SK-N-DZ (cell line): ENCODE measurements around the gene MYO5A.
"Not testable (repeated sequence)": the region's sequence is repeated elsewhere in the genome, so short reads cannot be mapped to it uniquely, and the experiment has no call there.

Source experiments
- DNase-seq: peaks from one replicate; pipeline ENCODE4 v3.0.0-alpha.2; 2015; ENCODE audit warnings: low spot score

The MYO5A gene

DNA sequence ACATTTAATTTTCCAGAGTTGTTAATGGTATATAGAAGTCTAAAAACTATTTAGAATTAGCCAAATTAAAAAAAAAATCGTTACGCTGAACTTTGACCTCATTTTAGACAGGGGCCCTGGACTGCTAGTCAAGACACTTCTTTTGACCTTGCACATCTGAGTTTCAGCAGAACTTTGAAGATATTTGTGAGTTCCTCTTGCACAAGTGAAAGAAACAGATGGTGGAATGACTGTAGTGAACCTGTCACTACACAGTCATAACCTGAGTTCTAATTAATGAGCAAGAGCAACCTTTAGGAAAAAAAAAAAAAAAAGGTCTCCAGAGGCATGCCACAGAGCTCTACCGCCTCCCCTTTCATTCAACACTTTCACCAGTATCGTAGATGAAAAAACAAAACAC is 238.4 kb downstream of the MYO5A start:
- no peak for DNase-seq

DNA sequence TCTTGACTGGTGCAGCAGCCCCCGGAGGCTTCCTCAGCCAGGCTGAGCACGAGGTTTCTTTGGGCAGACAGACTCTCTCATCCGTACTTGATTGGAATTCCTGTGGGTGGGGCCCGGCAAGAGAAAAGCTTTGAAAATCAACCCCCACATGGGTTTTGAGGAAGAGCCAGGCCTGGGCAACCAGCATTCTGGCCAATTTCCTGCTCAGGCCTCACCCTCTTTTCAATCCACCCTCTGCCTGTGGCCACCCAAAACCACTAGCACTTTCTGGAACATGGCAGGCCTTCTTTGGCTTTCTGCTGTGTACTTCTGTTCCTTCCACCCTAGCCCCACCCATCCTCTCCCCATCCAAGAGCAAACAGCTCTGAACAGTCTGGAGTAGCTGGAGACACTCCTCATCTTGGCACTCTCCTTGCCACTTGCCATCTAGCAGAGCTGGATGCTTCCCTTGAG is 239.0 kb downstream of the MYO5A start:
- no peak for DNase-seq

DNA sequence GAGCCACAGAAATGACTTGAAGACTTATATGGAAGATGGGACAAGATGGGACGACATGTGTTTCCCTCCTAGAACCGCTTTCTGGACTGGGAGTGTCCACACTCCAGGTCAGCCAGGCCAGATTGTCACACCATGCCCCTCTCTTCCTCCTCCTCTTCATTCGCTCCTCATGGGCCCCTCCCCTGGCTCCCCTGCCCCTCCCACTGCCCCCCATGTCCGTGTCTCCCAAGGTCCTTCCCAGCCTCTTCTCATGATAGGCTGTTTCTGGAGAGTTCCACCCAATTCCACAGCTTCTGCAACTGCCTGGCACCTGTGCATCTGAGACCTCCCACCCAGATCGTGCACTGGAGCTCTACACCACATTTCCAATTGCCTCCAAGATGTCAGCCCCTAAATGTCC is 239.7 kb downstream of the MYO5A start:
- no peak for DNase-seq

DNA sequence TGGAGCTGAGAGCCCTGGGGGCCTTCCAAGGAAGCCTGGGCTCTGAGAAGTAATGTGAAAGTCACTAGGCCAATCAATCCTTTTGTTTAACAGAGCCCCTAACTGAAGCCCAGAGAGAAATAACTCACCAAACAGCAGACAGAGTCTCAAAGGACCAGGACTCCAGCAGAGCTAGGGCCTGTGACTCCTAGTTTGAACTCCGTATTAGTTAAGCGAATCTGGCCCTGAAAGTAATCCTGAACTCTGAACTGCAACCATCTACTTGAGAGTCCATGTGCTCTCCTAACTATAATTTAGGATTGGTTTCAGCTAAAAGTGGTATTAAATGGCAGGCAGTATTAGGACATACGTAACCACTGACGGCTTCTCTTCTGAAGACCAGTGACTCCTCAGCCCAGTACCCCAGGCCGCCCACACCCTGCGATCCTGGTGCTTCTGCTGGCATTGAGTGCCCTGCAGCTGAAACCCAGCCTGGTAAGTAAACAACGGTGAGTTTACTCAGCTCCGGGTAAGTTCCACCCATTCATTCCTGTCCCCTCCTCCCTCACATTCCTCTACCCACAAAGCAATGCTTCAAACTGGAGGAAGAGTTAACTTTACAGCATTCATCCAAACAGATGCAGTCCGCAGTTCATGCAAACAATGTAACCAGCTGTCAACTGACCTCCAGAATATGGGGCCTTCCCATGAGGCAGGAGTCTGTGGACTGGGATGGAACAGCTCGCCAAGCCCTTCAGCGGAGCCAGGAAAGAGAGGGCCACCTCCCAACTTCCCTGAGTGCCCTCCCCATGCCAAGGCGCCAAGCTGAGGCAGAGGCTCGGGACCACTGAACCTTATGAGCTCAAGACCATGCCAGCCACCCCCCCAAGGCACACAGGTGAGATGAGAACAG is 240.4 kb downstream of the MYO5A start:
- DNase-seq = no peak

DNA sequence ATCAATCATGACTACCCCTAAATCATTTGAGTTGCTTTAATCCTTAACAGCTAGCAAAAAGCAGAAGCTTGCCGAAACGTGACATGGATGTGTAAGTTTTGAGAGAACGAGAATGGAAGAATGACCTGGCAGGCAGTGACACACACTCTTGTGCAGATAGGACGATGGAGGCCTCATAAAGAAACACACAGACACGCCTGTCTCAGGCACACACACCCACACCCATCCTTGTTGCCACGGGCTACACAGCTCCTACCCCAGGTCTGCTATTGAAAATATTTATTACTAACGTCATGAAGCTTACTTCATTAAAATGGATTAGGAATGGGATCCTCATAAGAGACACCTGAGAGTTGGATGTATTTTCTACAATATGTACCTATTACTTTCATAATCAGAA is 241.6 kb downstream of the MYO5A start:
- no peak for DNase-seq

DNA sequence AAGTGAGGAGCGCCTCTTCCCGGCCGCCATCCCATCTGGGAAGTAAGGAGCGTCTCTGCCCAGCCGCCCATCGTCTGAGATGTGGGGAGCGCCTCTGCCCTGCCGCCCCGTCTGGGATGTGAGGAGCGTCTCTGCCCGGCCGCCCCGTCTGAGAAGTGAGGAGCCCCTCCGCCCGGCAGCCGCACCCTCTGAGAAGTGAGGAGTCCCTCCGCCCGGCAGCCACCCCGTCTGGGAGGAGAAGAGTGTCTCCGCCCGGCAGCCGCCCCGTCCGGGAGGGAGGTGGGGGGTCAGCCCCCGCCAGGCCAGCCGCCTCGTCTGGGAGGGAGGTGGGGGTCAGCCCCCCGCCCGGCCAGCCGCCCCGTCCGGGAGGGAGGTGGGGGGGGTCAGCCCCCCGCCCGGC is 242.7 kb downstream of the MYO5A start:
- DNase-seq = not testable (repeated sequence)

DNA sequence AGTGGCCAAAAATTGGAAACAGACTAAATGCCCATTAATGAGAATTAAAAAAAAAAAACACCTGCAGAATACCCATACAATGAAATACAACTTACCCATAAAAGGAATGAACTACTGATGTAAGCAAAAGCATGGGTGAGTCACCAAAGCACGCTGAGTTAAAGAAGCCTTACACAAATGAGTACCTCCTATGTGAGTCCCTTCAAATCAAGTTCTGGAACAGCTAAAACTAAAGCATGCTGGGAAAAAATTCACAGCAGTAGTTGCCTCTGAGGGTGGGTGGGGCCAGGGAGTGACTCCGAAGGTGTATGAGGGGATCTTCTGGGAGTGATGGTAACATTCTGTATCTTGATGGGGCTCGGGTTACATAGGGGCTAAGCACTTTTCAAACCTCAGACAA is 244.5 kb downstream of the MYO5A start:
- DNase-seq = no peak

DNA sequence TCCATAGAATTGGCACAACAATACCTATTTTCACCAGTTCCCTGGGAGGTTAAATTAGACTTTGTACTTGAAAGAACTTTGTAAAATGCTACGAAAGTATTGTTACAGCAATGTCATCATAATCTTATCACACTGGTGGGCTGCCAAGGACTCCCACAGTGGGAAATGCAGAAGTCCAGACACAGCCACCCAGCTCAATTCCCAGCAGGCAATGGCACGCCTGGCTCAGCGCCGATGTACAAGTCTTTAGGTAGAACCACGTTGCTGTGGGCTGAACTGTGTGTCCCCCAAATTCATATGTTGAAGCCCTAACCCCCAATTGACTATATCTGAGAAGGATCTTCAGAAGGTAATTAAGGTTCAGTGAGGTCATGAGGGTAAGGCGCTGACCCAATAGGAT is 245.4 kb downstream of the MYO5A start:
- DNase-seq = no peak

DNA sequence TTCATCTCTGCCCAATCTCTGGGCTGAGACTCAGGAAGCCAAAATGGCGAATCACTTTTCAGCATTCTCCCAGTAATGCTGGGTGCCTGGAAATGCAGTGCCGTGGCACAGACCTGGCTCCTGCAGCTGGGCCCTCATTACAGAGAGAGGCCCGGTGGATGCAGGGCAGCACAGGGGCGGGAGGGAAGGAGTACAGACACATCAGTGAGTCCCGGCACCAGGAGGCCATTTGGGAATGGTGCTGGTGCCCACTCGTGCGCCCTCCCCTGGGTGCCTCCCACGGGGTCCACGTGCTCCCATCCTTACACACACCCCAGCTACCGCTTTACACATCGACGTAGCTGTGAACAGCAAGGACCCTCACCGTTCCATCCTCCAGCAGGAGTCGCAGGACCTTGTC is 246.3 kb downstream of the MYO5A start:
- no peak for DNase-seq

DNA sequence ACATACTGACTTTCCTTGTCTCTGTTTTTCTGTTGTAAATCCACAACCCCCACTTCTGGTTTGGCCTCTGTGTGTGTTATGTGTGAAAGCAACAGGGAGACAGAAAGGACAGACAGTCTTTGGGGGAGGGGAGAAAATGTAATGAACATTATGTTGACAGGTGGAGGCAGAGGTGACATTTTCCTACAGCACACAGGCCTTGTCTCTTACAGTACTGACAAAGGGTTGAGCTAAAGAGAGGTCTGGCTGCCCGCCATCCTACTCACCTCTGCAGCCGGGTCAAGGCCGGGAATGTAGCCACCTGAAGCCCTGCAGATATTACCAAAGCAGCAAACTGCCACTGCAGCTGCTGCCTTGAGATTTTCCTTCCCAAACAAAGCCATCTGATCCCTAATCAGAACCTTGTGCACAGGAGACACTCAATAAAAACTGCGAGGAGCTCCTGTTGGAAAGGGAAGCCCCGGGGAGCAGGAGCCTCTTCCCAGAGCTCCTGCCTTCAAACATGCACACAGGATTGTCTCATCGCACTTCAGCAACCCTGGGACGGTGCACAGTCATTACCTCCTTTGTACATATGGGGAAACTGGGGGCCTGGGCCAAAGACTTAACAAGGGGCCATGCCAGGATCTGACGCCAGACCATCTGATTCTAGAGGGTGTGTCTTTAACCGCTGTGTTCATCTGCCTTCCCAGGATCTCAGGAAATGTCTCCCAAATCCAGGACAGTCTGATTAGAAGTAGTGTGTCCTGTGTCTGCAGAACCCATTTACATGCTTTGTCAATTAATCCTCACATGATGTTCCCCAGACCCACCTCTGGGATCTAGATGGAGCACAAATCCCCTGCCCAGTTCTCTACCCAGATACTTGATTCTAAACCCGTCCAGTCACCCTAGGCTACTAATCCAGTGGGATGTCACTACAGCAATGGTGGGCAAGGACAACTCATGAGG is 247.3 kb downstream of the MYO5A start:
- peak; percentile 71 for DNase-seq

DNA sequence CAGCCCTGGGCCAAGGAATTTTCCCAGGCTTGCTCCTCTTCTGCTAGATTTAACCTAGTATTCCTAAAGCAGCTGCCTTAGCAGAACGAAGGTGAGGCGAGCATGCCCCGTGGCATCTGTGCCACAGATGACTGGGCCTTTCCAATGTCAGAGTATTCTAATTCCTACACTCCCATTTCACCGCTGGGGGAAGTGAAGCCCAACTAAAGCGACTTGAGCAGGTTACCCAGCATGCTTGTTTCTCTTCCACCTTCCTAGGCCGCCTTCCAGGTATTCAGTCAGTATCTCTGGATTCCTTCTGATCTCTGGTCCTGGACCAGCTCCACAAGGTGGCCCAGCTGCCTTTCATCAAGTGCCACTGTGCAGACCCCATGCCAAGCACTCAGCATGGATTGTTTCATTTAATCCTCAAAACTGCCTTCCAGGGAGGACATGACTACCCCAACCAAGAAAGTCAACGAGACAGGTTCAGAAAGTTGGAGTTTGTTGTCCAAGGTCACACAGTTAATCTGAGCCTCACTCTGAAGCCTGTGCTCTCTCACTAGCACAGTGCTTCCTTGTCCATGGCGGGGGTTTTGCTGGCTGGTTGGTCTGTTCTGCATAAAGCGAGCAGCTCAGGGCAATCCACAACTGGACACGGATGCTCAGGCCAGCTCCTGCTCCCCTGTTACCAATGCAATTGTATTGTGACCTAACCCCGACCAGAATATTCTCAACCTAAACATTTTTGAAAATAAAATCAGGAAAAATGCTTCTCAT is 248.2 kb downstream of the MYO5A start:
- no peak for DNase-seq

DNA sequence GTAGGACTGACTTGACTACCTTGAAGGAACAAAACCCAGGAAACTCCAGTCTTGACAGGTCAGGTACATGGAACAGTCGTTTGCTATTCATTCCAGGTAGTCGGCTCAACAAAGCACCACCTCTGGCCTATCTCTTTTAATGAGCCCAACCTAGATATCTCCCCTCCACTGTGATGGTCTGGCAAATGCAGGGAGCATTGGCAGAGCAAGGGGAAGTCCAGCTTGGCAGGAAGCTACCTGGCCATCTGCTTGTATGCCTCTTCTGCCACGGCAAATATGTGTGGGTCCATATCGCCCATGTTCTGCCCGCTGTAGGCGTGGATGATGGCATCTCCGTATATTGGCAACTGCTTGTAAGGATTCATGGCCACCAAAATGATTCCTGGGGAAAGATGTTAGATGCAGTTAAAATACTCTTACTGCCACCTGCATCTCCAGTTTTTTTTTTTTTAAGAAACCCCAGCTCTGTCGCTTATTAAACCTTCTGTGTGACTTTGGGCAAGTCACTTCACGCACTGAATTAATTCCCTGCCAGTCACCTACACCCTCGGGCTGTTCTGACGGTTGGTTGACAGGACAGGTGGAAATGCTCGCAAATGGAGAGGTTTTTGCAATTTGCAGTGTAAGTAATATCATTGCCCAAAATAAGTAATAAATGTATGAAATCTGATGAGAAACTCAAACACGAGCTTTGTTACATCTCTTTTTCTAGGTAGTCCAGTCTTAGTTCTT is 249.9 kb downstream of the MYO5A start:
- no peak for DNase-seq

DNA sequence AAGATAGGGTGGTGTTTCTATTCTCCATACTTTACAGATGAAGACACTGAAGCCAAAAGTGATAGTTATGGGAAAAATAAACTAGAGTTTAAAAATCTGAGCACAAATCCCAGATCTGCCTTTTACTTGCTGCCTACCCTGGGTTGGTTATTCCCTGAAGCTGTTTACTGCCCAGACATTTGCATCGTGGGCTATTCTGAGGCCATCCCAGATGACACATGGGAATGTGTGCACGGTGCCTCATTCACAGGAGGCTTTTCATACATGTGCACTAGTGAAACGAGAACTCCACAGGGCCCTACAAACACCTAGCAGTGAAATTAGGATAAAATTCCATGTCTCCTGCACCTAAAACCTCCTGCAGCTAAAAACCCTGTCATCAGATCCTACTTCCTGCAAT is 250.5 kb downstream of the MYO5A start:
- no peak for DNase-seq

DNA sequence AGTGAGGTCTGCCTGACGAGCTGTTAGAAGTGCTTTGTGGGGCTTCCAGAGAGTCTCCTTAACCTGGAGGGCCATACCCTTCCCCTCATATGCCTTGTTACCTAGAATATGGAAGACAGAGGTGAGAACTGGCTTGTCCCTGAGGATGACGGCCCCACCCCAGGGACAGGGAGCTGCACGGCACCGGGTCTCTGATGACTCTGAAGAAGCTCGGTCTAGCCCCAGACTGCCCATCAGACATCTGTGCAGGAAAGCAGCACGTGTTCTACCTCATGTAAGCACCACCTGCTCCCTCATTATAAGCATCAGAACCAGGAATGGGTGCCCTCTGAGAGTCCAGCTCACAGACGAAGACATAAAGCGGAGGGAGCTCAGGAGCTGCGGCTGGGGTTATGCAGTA is 251.1 kb downstream of the MYO5A start:
- no peak for DNase-seq

DNA sequence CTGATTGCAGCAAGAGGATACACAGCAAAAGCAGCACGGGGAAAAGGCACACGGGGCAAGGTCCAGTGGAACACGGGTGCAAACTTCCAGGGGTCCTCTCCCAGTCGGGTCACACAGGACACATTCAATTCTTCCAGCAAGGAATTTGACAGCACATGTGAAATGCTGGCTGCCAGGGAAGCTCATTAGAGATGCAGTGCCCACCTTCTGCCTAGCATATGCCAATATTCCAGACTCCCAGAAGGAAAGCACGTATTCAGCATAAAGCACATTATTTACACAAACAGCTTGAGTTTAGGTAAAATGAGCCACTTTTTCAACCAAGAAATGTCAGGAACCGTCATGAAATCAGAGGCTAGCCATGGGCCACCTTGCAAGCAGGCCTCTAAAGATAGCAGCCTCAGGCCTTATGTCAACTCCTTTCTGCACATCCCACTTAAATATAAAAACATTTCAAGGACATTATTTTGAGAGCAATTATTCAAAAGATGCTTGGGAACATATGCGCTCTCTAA is 252.4 kb downstream of the MYO5A start:
- no peak for DNase-seq

DNA sequence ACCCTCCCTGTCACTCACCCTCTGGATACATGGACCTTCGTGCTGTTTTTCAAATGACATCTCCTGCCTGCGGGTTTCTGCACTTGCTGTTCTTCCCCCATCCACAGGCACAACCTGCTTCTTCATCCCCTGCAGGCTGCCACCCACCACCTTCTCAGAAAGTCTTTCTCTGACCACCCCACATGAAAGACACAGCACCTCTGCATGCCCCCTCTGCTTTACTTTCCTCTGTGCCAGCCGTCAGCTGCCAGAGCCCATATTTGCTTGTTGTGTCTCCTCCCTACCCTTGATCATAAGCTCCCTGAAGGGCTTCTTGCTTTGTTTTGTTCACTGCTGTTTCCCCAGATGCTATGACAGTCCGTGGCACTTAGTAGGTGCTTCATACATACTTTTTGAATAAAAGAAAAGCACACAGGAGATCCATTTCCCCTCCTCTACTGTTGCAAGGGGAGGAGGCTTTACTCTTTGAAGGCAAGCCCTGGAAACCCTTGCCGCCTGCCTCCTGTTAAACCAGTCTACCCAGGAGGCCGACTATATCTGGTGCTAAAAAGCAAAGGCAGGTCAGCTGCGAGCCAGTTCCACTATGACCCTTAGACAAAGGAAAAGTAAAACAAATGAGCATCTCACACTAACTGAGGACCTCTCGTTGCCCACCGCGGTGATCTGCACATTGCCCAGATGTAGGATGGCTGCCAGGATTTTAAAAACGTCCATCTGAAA is 265.0 kb downstream of the MYO5A start:
- DNase-seq = no peak

DNA sequence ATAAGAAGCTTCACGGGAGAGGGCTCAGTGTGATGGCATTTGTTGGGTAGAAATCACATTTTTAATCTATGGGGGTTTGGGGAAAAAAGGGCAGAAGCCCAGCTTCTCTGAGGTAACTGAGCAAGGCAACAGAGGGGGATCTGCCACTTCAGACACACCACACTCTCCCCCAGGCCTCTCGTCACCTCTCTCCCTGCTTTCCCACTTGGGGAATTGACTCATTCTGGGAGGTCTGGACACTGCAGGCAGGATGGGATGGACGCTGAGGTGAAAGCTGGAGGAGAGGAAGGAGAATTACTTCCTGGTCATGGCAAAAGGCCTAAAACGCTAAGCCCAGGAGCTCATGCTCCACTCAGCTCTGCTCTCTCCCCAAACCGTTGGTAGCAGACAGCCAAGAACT is 266.3 kb downstream of the MYO5A start:
- DNase-seq = no peak

DNA sequence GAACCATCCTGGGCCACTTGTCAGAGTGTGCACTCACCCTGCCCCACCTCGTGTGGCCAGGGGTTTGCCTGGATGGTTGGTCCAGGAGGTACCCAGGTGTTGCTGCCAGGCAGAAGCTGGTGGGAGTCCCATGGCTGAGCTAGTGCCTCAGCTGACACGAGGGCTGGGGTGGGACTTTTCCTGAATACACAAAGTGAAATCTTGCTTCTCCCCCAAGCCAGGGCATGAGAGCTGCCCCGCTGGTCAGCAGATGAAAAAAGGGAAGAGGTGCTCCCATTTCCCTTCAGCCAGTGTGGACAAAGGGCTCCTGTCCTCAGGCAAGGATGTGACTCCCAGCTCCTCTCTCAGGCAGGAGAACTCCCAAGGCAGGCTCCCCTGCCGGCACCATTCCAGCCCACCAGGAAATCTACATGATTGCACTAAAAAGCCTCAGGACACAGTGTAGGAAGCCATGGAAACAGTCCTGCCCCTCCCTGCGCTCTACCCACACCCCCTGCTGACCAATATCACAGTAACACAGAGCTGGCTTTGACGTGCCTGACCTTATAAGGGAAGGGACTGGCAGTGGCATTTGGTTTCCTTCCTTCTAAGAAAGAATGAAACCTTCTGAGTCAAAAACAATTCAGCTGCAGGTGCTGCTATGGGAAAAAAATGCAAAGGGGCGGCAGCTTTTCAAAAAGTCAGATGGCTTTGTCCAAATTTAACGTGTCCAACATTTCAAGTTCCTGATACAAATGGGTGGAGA is 267.0 kb downstream of the MYO5A start:
- peak; percentile 72 for DNase-seq

DNA sequence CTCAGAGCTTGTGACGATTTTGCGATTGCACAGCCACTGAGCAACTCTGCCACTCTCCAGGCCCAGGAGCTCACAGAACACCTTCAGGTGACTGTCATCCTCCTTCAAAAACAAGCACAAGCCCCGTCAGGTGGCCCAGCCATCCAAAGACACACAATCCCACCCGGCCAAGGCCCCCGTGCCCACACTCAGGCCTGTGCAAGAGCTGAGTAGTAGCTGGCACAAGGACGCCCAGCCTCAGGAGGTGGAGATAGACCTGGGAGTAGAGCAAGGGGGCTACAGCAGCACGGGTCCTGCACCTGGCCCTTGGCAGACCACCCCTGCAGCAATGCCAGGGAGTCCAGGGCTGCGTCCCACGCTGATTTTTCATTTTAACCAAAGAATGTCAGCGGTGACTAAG is 267.7 kb downstream of the MYO5A start:
- no peak for DNase-seq
